Prostate gland (tissue), 2 donors: Measurements from ENCODE around the gene ABCB8. TPM values are rescaled to one million over a fixed set of nuclear protein-coding genes. Genes with fewer than 3 reads are reported as not detected.

ENCODE experiments used
- DNase-seq: peaks from one replicate; pipeline ENCODE4 v3.0.0-alpha.2; 2019; ENCODE audit warnings: low spot score
- H3K27ac ChIP-seq, 2 donors: fragments of 200-600 bp; sonication (generic); 2 replicates each; pipeline ENCODE4 v1.5.1; 2017 to 2019
- H3K27me3 ChIP-seq: fragments of 200-600 bp; sonication (generic); replicated peaks from 2 replicates; pipeline ENCODE4 v1.5.1; 2019; ENCODE audit not compliant: insufficient read depth
- H3K36me3 ChIP-seq, 2 donors: fragments of 200-600 bp; sonication (generic); 1 replicate in 1 of 2; 2 replicates in 1 of 2; pipeline versions ENCODE4 v1.5.1 to v1.8.1; 2017 to 2019
- H3K4me1 ChIP-seq: fragments of 200-600 bp; sonication (generic); replicated peaks from 2 replicates; pipeline ENCODE4 v1.5.1; 2019
- H3K4me3 ChIP-seq, 2 donors: fragments of 200-600 bp; sonication (generic); 2 replicates each; pipeline ENCODE4 v1.5.1; 2017 to 2019
- H3K9me3 ChIP-seq: fragments of 200-600 bp; sonication (generic); 2 replicates; pipeline ENCODE4 v1.5.1; 2017
- CTCF ChIP-seq, 4 experiments: fragments of 200-600 bp in 2 of 4; fragments of 450-650 bp in 2 of 4; sonication (generic) in 2 of 4; IDR thresholded peaks; 1 replicate in 3 of 4; 2 replicates in 1 of 4; pipeline ENCODE4 v1.5.1; 2016 to 2019; ENCODE audit warnings: antibody characterized with exemption in 4 of 4, mild to moderate bottlenecking in 2 of 4, moderate library complexity in 2 of 4
- POLR2A ChIP-seq: fragments of 450-650 bp; IDR thresholded peaks from one replicate; pipeline ENCODE4 v1.6.1; 2016; ENCODE audit warnings: antibody characterized with exemption, mild to moderate bottlenecking
- POLR2AphosphoS5 ChIP-seq: sonication (generic); formaldehyde crosslinking; IDR thresholded peaks from one replicate; pipeline ENCODE4 v1.6.1; 2017; ENCODE audit warnings: antibody characterized with exemption
- WGBS: methylation state at CpG from one replicate; pipeline ENCODE4 v1.1.5; 2018; 5-methylcytosine and 5-hydroxymethylcytosine counted together
- intact Hi-C: fragments of 100-400 bp; cut with DNase I; formaldehyde crosslinking; loops from one replicate; pipeline ENCODE4 v1.14.2; 2022
- total RNA-seq, 2 donors: library from RNA; depleted of rRNA; stranded (reverse); fragments of >200 nt; gene quantifications; one replicate each; pipeline ENCODE4 v1.1.0, GENCODE V29; 2016

ABCB8 gene
- total RNA-seq, 2 donors from 2014 or later: 26.4 to 50.6 TPM

GRCh38 chr7:151095123-151095797, 67.0 kb downstream of the ABCB8 start:
- DNase-seq: no peak
- intact Hi-C loops: no loop called here
- no peaks in the 10 kb centered on the region for H3K9me3 ChIP-seq
- H3K36me3 ChIP-seq: no peaks in the 10 kb centered on the region
- no peaks in the 10 kb centered on the region for H3K4me1 ChIP-seq
- H3K27ac ChIP-seq: no peak overlapping the region
- no peak overlapping the region for H3K4me3 ChIP-seq
- WGBS: 66% methylated on average over 10 of the region's 10 CpGs
- H3K27me3 ChIP-seq: no peaks in the 10 kb centered on the region
- no peak for TF ChIP-seq POLR2A

- WGBS: 81% methylated on average over 17 of the region's 17 CpGs
- H3K4me1 ChIP-seq: no peaks in the 10 kb centered on the region
- no peak for TF ChIP-seq CTCF (IDR thresholded peaks at IDR 0.05)
- TF ChIP-seq POLR2A: no peak
- no peak for TF ChIP-seq POLR2AphosphoS5
- no peak overlapping the region for H3K27ac ChIP-seq
- DNase-seq: no peak
- H3K36me3 ChIP-seq: no peaks in the 10 kb centered on the region
- no peak overlapping the region for H3K4me3 ChIP-seq
- intact Hi-C loops: no loop called here
- no peaks in the 10 kb centered on the region for H3K27me3 ChIP-seq
- no peaks in the 10 kb centered on the region for H3K9me3 ChIP-seq
These were observed 67.7 kb downstream of the ABCB8 start for GRCh38 chr7:151095828-151096475.

Other genes with a start within 250 kb of the ABCB8 start
- 10 to 100 TPM in 1 of 2 donors, 1 to 10 TPM in 1; 4.5 to 14.5 TPM for gene TMEM176B, start 228.1 kb upstream of the ABCB8 start, total RNA-seq
- 1 to 10 TPM; 3.8 to 6.9 TPM for gene TMEM176A, start 227.7 kb upstream of the ABCB8 start, total RNA-seq
- gene AOC1, start 175.9 kb upstream of the ABCB8 start, total RNA-seq: 1 to 10 TPM; 2.1 to 3.1 TPM
- gene KCNH2, start 50.1 kb upstream of the ABCB8 start, total RNA-seq: 100 to 1,000 TPM in 1 of 2 donors, 10 to 100 TPM in 1; 10.1 to 184 TPM
- gene NOS3, start 37.4 kb upstream of the ABCB8 start, total RNA-seq: 10 to 100 TPM in 1 of 2 donors, 1 to 10 TPM in 1; 6.1 to 10.4 TPM
- gene ATG9B, start 4.0 kb upstream of the ABCB8 start, total RNA-seq: 1 to 10 TPM in 1 of 2 donors, under 1 TPM in 1; 0.18 to 7.1 TPM
- gene ASIC3, start 20.1 kb downstream of the ABCB8 start, total RNA-seq: 10 to 100 TPM in 1 of 2 donors, 1 to 10 TPM in 1; 1.7 to 11.0 TPM
- 10 to 100 TPM; 13.1 to 18.5 TPM for gene CDK5, start 29.4 kb downstream of the ABCB8 start, total RNA-seq
- 100 to 1,000 TPM in 1 of 2 donors, 10 to 100 TPM in 1; 77.1 to 141 TPM for gene SLC4A2, start 31.1 kb downstream of the ABCB8 start, total RNA-seq
- gene FASTK, start 52.4 kb downstream of the ABCB8 start, total RNA-seq: 100 to 1,000 TPM; 107 to 122 TPM
- 10 to 100 TPM; 79.8 to 99.4 TPM for gene TMUB1, start 55.0 kb downstream of the ABCB8 start, total RNA-seq
- 100 to 1,000 TPM in 1 of 2 donors, 10 to 100 TPM in 1; 80.3 to 112 TPM for gene AGAP3, start 58.0 kb downstream of the ABCB8 start, total RNA-seq
- not detected for gene GBX1, start 139.2 kb downstream of the ABCB8 start, total RNA-seq
- not detected for gene ASB10, start 158.8 kb downstream of the ABCB8 start, total RNA-seq
- gene H2BK1, start 182.0 kb downstream of the ABCB8 start, total RNA-seq: 1 to 10 TPM in 1 of 2 donors, not detected in 1; 3.0 TPM
- 10 to 100 TPM; 23.3 to 33.3 TPM for gene ABCF2, start 198.8 kb downstream of the ABCB8 start, total RNA-seq
- gene CHPF2, start 204.0 kb downstream of the ABCB8 start, total RNA-seq: 10 to 100 TPM; 40.2 to 72.9 TPM
- 100 to 1,000 TPM in 1 of 2 donors, 10 to 100 TPM in 1; 35.6 to 108 TPM for gene SMARCD3, start 220.2 kb downstream of the ABCB8 start, total RNA-seq